ENCODE results near the gene TNIP2.

The TNIP2 gene

DNA sequence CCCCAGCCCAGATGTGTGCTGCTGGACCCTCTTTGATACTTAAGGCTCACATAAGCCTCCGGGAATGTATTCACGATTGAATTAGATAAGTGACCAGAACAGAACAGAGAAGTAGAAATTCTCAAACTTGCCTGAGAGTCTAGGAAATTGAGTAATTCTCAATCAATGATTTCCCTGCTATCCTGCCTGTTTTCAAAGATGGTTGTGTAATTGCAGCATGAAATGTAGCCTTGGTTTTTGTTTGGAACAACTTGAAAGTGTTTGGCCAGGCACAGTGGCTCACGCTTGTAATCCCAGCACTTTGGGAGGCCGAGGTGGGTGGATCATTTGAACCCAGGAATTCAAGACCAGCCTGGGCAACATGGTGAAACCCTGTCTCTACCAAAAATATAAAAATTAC, 41.2 kb downstream of the TNIP2 start:
- no peak for DNase-seq

GRCh38 chr4:2714061-2714770, 41.9 kb downstream of the TNIP2 start:
- DNase-seq: peak; percentile 12 to 35

DNA sequence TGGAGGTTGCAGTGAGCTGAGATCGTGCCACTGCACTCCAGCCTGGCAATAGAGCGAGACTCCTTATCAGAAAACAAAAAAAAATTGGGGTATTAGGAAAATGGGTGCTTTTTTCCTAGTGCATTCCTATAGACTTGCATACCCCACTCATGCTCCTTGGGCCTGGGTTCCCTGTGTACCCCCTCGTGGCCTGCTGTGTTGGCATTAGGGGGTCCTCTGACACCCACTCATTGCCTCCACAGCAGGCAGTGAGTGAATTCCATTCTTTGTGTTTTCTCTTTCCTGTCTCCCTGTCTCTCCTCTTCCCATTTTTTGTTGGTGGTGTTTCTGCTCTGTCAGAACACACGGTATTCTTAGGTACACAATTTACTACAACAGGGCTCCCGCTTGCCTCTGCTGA, 42.8 kb downstream of the TNIP2 start:
- no peak for DNase-seq

- DNase-seq: no peak
Measured at GRCh38 chr4:2712261-2712842, 43.8 kb downstream of the TNIP2 start.

- DNase-seq: no peak
Measured at GRCh38 chr4:2702770-2703169, 53.4 kb downstream of the TNIP2 start.

GRCh38 chr4:2702361-2702760, 53.8 kb downstream of the TNIP2 start:
- no peak for DNase-seq

DNA sequence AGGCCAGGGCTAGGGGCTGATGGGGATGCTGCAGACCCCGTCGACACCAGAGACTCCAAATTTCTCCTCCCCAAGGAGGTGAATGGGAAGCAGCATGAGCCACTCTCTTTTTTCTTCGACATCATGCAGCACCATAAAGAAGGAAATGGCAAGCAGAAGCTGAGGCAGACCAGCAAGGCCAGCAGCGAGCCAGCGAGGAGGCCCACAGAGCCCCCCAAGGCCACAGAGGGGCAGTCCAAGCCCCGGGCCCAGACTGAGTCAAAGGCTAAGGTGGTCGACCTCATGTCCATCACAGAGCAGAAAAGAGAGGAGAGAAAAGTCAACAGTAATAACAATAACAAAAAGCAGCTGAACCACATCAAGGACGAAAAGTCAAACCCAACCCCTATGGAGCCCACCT, 56.1 kb downstream of the TNIP2 start:
- no peak for DNase-seq

DNA sequence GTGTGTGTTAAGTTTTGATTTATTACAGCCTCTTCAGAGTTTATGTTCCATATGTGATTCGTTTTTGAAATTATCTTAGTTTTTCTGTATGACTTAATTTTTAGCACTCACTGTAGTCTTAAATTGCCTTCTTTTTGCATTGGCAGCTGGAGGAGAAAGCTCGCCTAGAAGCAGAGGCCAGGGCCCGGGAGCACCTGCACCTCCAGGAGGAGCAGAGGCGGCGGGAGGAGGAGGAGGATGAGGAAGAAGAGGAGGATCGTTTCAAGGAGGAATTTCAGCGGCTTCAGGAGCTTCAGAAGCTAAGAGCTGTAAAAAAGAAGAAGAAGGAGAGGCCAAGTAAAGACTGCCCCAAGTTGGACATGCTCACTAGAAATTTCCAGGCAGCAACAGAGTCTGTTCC, 56.6 kb downstream of the TNIP2 start:
- DNase-seq: no peak

- DNase-seq: no peak
Measured at GRCh38 chr4:2698951-2699505, 57.1 kb downstream of the TNIP2 start.

DNA sequence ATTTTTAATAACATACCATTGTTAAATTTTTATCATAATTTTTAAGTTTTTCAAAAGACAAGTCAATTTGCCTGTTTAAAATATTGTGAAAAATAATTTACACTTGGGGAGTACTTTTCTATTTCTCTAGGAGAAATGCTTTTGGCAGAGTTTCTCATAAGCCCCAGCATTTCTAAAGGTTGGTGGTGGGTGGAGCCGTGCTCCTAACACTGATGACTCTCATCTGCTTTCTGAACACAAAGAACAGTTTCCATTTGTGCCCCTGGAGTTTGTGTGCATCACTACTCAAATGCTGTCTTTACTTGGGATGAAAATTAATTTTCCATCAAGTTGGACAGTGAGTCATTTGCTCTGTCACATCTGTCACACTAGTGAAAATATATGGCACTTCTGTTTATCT, 57.6 kb downstream of the TNIP2 start:
- DNase-seq: no peak

DNA sequence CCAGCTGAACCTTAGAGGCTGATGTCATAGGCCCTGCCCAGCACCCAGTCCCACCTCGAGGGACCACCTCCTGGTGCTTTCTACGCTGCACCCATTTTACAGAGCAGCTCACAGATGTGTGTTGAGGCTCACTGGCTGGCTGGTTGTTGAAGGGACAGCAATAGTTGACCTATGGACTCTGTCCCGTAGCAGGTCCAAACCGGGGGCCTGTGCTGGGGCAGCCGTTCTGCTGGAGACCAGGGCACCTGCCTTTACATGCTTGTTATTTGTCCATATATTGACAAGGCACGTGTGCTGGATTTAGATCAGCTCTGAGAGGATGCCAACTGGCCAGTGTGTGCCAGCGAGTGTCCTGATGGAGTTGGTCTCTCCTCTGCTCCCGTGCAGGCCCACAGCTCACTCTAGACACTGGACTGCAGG, 58.1 kb downstream of the TNIP2 start:
- no peak for DNase-seq

DNA sequence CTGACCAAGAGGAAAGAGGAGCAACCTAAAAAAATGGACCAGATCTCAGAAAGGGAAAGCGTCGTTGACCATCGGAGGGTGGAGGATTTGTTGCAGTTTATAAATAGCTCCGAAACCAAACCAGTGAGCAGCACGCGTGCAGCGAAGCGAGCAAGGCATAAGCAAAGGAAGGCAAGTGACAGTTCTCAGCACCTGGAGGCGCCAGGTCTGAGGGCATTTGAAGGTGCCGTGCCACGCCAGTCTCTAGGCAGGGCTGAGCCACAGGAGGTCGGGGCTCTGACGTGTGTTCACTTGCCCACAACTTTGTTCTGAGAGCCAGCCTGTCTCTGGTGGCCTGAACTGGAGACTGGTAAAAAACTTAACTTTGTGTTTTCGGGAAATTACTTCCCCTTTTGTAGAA, 59.7 kb downstream of the TNIP2 start:
- peak in 1 of 2 donors; percentile 74 for DNase-seq

- DNase-seq: no peak
Measured at GRCh38 chr4:2695346-2696060, 60.6 kb downstream of the TNIP2 start.

DNA sequence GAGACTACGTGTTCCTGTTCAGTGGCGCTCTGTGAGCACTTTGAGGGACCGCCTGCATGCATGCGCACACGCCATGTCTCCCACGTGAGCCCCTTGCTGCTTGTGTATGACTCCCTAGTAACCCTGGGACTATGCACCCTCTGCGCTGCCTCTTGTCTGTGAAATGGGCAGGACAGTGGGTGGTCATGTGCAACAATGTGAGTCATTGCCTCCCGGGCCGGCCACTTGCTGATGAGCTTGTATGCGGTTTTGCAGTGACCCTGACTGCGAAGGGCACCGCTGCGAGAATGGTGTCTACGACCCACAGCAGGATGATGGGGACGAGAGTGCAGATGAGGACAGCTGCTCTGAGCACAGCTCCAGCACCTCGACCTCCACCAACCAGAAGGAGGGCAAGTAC, 61.4 kb downstream of the TNIP2 start:
- DNase-seq: no peak

DNA sequence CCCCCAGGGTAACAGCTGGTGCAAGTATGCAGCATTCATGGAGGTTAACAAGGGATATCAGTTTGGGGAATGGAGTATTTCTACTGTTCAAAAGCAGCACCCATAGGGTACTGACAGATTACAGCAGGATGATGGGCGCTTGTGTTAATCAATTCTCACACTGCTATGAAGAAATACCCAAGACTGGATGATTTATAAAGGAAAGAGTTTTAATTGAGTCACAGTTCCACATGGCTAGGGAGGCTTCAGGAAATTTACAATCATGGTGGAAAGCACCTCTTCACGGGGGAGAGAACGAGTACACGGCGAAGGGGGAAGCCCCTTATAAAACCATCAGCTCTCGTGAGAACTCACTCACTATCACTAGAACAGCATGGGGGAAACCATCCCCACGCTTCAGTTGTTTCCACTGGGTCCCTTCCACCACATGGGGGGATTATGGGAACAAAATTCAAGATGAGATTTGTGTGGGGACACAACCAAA, 64.1 kb downstream of the TNIP2 start:
- no peak for DNase-seq
